Measurements from ENCODE around the gene NR2C2AP. TPM values are rescaled to one million over a fixed set of nuclear protein-coding genes. Genes with fewer than 3 reads are reported as not detected.
A peak's percentile ranks its signal among the peaks of the same experiment; 100 is the strongest.
"Not testable (repeated sequence)": the region's sequence is repeated elsewhere in the genome, so short reads cannot be mapped to it uniquely, and the experiment has no call there.

NR2C2AP gene
- total RNA-seq, 1 donor from 2014 or later: 12.5 TPM

DNA sequence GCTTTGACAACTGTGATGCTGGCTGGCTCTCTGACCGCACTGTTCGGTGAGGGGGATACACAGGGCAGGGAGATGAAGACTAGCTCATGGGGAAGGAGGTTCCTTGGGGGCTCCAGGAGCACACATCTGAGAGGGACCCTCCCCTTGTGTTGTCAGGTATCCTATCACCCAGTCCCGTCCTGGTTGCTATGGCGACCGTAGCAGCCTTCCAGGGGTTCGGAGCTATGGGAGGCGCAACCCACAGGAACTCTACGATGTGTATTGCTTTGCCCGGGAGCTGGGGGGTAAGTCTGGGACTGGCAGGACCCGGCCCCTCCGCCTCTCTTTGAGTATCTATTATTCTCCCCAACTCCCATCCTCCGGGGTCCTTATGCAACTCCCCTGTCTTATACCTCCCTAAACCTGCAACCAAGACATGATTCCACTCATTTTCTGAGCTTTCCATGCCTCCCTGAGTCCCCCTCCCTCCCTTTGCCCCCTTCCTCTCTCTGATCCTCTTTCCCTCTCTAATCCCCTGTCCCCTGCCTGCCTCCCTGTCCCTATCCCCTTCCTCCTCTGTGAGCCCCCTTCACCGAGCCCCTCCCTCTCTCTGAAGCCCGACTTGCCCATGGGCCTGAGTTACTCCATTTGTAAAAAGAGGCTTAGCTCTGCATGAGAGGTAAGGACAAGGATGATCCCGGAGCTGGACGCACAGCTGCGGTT lies 21.1 kb upstream of the NR2C2AP start:
- TF ChIP-seq, protein P1, sequence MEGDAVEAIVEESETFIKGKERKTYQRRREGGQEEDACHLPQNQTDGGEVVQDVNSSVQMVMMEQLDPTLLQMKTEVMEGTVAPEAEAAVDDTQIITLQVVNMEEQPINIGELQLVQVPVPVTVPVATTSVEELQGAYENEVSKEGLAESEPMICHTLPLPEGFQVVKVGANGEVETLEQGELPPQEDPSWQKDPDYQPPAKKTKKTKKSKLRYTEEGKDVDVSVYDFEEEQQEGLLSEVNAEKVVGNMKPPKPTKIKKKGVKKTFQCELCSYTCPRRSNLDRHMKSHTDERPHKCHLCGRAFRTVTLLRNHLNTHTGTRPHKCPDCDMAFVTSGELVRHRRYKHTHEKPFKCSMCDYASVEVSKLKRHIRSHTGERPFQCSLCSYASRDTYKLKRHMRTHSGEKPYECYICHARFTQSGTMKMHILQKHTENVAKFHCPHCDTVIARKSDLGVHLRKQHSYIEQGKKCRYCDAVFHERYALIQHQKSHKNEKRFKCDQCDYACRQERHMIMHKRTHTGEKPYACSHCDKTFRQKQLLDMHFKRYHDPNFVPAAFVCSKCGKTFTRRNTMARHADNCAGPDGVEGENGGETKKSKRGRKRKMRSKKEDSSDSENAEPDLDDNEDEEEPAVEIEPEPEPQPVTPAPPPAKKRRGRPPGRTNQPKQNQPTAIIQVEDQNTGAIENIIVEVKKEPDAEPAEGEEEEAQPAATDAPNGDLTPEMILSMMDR (IDR thresholded peaks at IDR 0.05): no peak
- no peak for TF ChIP-seq POLR2AphosphoS5 (IDR thresholded peaks at IDR 0.05; ENCODE audit: insufficient read depth in 1 of 2, low read depth in 1 of 2)
- no peak for TF ChIP-seq POLR2A (IDR thresholded peaks at IDR 0.05)
- intact Hi-C loops (cut with DNase I): no loop called here
- Histone ChIP-seq H3K36me3 (no peaks in the 10 kb centered on the region), H3K27ac (no peak overlapping the region), H3K4me1 (peaks cover 11% of the 10 kb centered on the region), H3K4me3 (peak overlapping the region in 1 of 2 donors; percentile 44), H3K27me3 (no peaks in the 10 kb centered on the region), H3K9me3 (no peaks in the 10 kb centered on the region)
- no peak for DNase-seq (ENCODE audit: extremely low spot score in 2 of 2)

GRCh38 chr19:19223636-19224035 lies 20.4 kb upstream of the NR2C2AP start:
- TF ChIP-seq POLR2AphosphoS5 (IDR thresholded peaks at IDR 0.05; ENCODE audit: insufficient read depth in 1 of 2, low read depth in 1 of 2) (no peak), POLR2A (IDR thresholded peaks at IDR 0.05) (no peak)
- TF ChIP-seq, protein P1 (IDR thresholded peaks at IDR 0.05): no peak
- no peak overlapping the region for H3K4me3 ChIP-seq
- H3K27ac ChIP-seq: no peak overlapping the region
- peaks cover 11% of the 10 kb centered on the region for H3K4me1 ChIP-seq
- no peaks in the 10 kb centered on the region for H3K27me3 ChIP-seq
- H3K9me3 ChIP-seq: no peaks in the 10 kb centered on the region
- intact Hi-C loops (cut with DNase I): no loop called here
- DNase-seq (ENCODE audit: extremely low spot score in 2 of 2): no peak
- H3K36me3 ChIP-seq: no peaks in the 10 kb centered on the region

DNA sequence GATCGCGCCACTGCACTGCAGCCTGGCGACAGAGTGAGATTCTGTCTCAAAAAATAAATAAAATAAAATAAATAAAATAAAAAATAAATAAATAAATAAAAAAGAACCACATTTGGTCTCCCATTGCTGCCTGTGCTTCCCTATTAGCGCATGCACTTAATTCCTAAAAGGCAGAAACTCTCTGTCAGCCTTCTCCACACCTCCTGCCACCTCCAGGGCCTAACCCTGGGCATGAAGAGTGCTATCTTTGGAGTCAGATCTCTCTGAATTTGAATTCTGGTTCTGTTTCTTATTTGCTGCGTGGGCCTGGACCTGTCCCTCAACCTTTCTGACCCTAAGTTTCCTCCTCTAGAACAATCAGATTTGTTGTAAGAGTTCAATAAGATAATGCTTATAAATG lies 19.8 kb upstream of the NR2C2AP start:
- intact Hi-C loops (cut with DNase I): no loop called here
- TF ChIP-seq POLR2A (IDR thresholded peaks at IDR 0.05) (no peak), POLR2AphosphoS5 (IDR thresholded peaks at IDR 0.05; ENCODE audit: insufficient read depth in 1 of 2, low read depth in 1 of 2) (no peak)
- TF ChIP-seq, protein P1 (IDR thresholded peaks at IDR 0.05): no peak
- DNase-seq (ENCODE audit: extremely low spot score in 2 of 2): no peak
- peaks cover 11% of the 10 kb centered on the region for H3K4me1 ChIP-seq
- no peak overlapping the region for H3K4me3 ChIP-seq
- H3K27me3 ChIP-seq: no peaks in the 10 kb centered on the region
- H3K9me3 ChIP-seq: no peaks in the 10 kb centered on the region
- H3K36me3 ChIP-seq: no peaks in the 10 kb centered on the region
- H3K27ac ChIP-seq: no peak overlapping the region

DNA sequence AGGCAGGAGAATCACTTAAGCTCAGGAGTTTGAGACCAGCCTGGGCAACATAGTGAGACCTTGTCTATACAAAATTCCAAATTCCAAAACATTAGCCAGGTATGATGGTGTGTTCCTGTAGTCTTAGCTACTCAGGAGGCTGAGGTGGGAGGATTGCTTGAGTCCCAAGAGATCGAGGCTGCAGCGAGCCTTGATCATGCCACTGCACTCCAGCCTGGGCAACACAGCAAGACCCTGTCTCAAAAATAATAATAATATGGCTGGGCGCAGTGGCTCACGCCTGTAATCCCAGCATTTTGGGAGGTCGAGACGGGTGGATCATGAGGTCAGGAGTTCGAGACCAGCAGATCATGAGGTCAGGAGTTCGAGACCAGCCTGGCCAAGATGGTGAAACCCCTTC lies 17.8 kb upstream of the NR2C2AP start:
- H3K9me3 ChIP-seq, H3K27me3 ChIP-seq: not testable (repeated sequence)

GRCh38 chr19:19218911-19219310 lies 15.7 kb upstream of the NR2C2AP start:
- Histone ChIP-seq H3K4me3 (no peak overlapping the region), H3K27ac (no peak overlapping the region), H3K9me3 (no peaks in the 10 kb centered on the region), H3K36me3 (no peaks in the 10 kb centered on the region), H3K27me3 (no peaks in the 10 kb centered on the region), H3K4me1 (no peaks in the 10 kb centered on the region)
- TF ChIP-seq POLR2A (IDR thresholded peaks at IDR 0.05) (no peak), POLR2AphosphoS5 (IDR thresholded peaks at IDR 0.05; ENCODE audit: insufficient read depth in 1 of 2, low read depth in 1 of 2) (no peak)
- TF ChIP-seq, protein P1 (IDR thresholded peaks at IDR 0.05): no peak
- no peak for DNase-seq (ENCODE audit: extremely low spot score in 2 of 2)
- intact Hi-C loops (cut with DNase I): no loop called here

More for the DNA sequence above, 17.8 kb upstream of the NR2C2AP start:
- H3K27ac ChIP-seq; DNase-seq (ENCODE audit: extremely low spot score in 2 of 2); H3K4me3 ChIP-seq; H3K36me3 ChIP-seq; intact Hi-C loops (cut with DNase I): not testable (repeated sequence)
- peaks cover 11% of the 10 kb centered on the region for H3K4me1 ChIP-seq

Measured in vagina (tissue), 2 donors.